ENCODE measurements around the gene HSD17B1. TPM values are rescaled to one million over a fixed set of nuclear protein-coding genes. Genes with fewer than 3 reads are reported as not detected.

Gene HSD17B1
- total RNA-seq, 1 donor from 2014 or later: 0.59 TPM

Other genes with a start within 250 kb of the HSD17B1 start
- 107 TPM for gene STAT3, start 164.5 kb upstream of the HSD17B1 start, total RNA-seq
- 178 TPM for gene CAVIN1, start 129.7 kb upstream of the HSD17B1 start, total RNA-seq
- 84.6 TPM for gene ATP6V0A1, start 94.0 kb upstream of the HSD17B1 start, total RNA-seq
- gene NAGLU, start 16.7 kb upstream of the HSD17B1 start, total RNA-seq: 9.5 TPM
- gene COASY, start 9.2 kb downstream of the HSD17B1 start, total RNA-seq: 14.6 TPM
- 24.5 TPM for gene MLX, start 14.2 kb downstream of the HSD17B1 start, total RNA-seq
- gene PSMC3IP, start 24.8 kb downstream of the HSD17B1 start, total RNA-seq: 3.2 TPM
- gene RETREG3, start 56.5 kb downstream of the HSD17B1 start, total RNA-seq: 40.2 TPM
- gene TUBG1, start 56.8 kb downstream of the HSD17B1 start, total RNA-seq: 12.5 TPM
- gene TUBG2, start 106.4 kb downstream of the HSD17B1 start, total RNA-seq: 9.2 TPM
- 19.1 TPM for gene PLEKHH3, start 124.1 kb downstream of the HSD17B1 start, total RNA-seq
- gene CCR10, start 128.9 kb downstream of the HSD17B1 start, total RNA-seq: 0.79 TPM
- 8.3 TPM for gene CNTNAP1, start 129.6 kb downstream of the HSD17B1 start, total RNA-seq
- gene EZH1, start 192.1 kb downstream of the HSD17B1 start, total RNA-seq: 29.8 TPM
- gene RAMP2, start 208.3 kb downstream of the HSD17B1 start, total RNA-seq: 16.4 TPM
- gene VPS25, start 220.5 kb downstream of the HSD17B1 start, total RNA-seq: 33.3 TPM
- gene WNK4, start 227.7 kb downstream of the HSD17B1 start, total RNA-seq: 0.59 TPM
- 41.6 TPM for gene COA3, start 245.8 kb downstream of the HSD17B1 start, total RNA-seq
- gene CNTD1, start 245.9 kb downstream of the HSD17B1 start, total RNA-seq: 0.20 TPM